Astrocyte (in vitro differentiated cells and primary cell): Measurements from ENCODE around the gene MIF.

Experiments used
- CTCF ChIP-seq: IDR thresholded peaks from 2 replicates; pipeline ENCODE4 v1.5.1; 2011; ENCODE audit warnings: low read depth, mild to moderate bottlenecking, inconsistent platforms, low read length, moderate library complexity; ENCODE audit not compliant: insufficient read depth
- EZH2 ChIP-seq: IDR thresholded peaks from 2 replicates; pipeline ENCODE4 v1.6.1; 2012; ENCODE audit warnings: mild to moderate bottlenecking, low read length, inconsistent platforms; ENCODE audit not compliant: insufficient read depth

- TF ChIP-seq EZH2 (no peak), CTCF (no peak)
These were observed 1.5 kb downstream of the MIF start for GRCh38 chr22:23895599-23896144.
